GM23338 (cell line): ENCODE data around the gene CAPN9. TPM values are rescaled to one million over a fixed set of nuclear protein-coding genes. Genes with fewer than 3 reads are reported as not detected.

Experiments used
- ATAC-seq: fragments of 200-7000 bp; cut with Tn5 transposase; 3 replicates; pipeline ENCODE4 v1.9.1; 2020
- DNase-seq: peaks from one replicate; pipeline ENCODE4 v3.0.0-alpha.2; 2015; ENCODE audit warnings: low spot score
- H2AFZ ChIP-seq: fragments of 200-600 bp; sonication (generic); 2 replicates; pipeline ENCODE4 v1.8.0; 2016; ENCODE audit warnings: antibody characterized with exemption, mild to moderate bottlenecking, moderate library complexity
- H3F3A ChIP-seq: fragments of 200-600 bp; sonication (generic); replicated peaks from 2 replicates; pipeline ENCODE4 v1.8.0; 2017; ENCODE audit warnings: antibody characterized with exemption, mixed run types, low read depth
- H3K27ac ChIP-seq: fragments of 200-600 bp; sonication (generic); 2 replicates; pipeline ENCODE4 v1.6.1; 2016; ENCODE audit warnings: low read depth
- H3K27me3 ChIP-seq: fragments of 200-600 bp; sonication (generic); 2 replicates; pipeline ENCODE4 v1.8.0; 2016; ENCODE audit warnings: mild to moderate bottlenecking, mixed run types, moderate library complexity; ENCODE audit not compliant: insufficient read depth
- H3K36me3 ChIP-seq: fragments of 200-600 bp; sonication (generic); 2 replicates; pipeline ENCODE4 v1.8.0; 2016; ENCODE audit warnings: mild to moderate bottlenecking; ENCODE audit not compliant: insufficient read depth
- H3K4me1 ChIP-seq: fragments of 200-600 bp; sonication (generic); 2 replicates; pipeline ENCODE4 v1.8.0; 2016; ENCODE audit warnings: mild to moderate bottlenecking, moderate library complexity; ENCODE audit not compliant: insufficient read depth
- H3K4me2 ChIP-seq: fragments of 200-600 bp; sonication (generic); 2 replicates; pipeline ENCODE4 v1.7.1; 2017; ENCODE audit warnings: mixed run types
- H3K4me3 ChIP-seq: fragments of 200-600 bp; sonication (generic); 2 replicates; pipeline ENCODE4 v1.6.1; 2016; ENCODE audit warnings: mixed run types
- H3K79me2 ChIP-seq: fragments of 200-600 bp; sonication (generic); replicated peaks from 2 replicates; pipeline ENCODE4 v1.8.0; 2017; ENCODE audit warnings: mild to moderate bottlenecking; ENCODE audit not compliant: insufficient read depth
- H3K9me2 ChIP-seq: fragments of 200-600 bp; sonication (generic); 2 replicates; pipeline ENCODE4 v1.8.0; 2017; ENCODE audit not compliant: insufficient read depth
- H4K20me1 ChIP-seq: fragments of 200-600 bp; sonication (generic); replicated peaks from 2 replicates; pipeline ENCODE4 v1.8.0; 2017; ENCODE audit warnings: mild to moderate bottlenecking; ENCODE audit not compliant: insufficient read depth
- H3K27ac Mint-ChIP-seq: 2 replicates; pipeline ENCODE4 v1.8.0; 2020; ENCODE audit warnings: inconsistent platforms, mild to moderate bottlenecking, moderate library complexity, mixed read lengths
- H3K27me3 Mint-ChIP-seq: 3 replicates; pipeline ENCODE4 v1.8.0; 2022; ENCODE audit warnings: low read depth, mild to moderate bottlenecking, moderate library complexity, mixed read lengths, inconsistent platforms; ENCODE audit not compliant: insufficient read depth, poor library complexity
- H3K36me3 Mint-ChIP-seq: 3 replicates; pipeline ENCODE4 v1.8.0; 2021; ENCODE audit warnings: low read depth, mild to moderate bottlenecking, inconsistent platforms, moderate library complexity, mixed read lengths
- H3K4me1 Mint-ChIP-seq: 3 replicates; pipeline ENCODE4 v1.8.0; 2020; ENCODE audit warnings: mild to moderate bottlenecking, inconsistent platforms, mixed read lengths
- H3K4me3 Mint-ChIP-seq: 3 replicates; pipeline ENCODE4 v1.8.0; 2021; ENCODE audit warnings: moderate library complexity, mild to moderate bottlenecking, inconsistent platforms, mixed read lengths
- H3K9me3 Mint-ChIP-seq: 3 replicates; pipeline ENCODE4 v1.8.0; 2020; ENCODE audit warnings: moderate library complexity, mild to moderate bottlenecking, inconsistent platforms, mixed read lengths
- CREB1 ChIP-seq: fragments of 250-450 bp; sonication (Bioruptor Pico); IDR thresholded peaks from 2 replicates; pipeline ENCODE4 v1.5.0; 2020; ENCODE audit warnings: low read depth, mild to moderate bottlenecking, moderate library complexity
- EZH2 ChIP-seq: fragments of 200-600 bp; sonication (generic); IDR thresholded peaks from one replicate; pipeline ENCODE4 v1.8.0; 2017; ENCODE audit warnings: antibody characterized with exemption, mild to moderate bottlenecking, low read depth; ENCODE audit not compliant: unreplicated experiment
- EZH2phosphoT487 ChIP-seq: fragments of 200-600 bp; sonication (generic); IDR thresholded peaks from one replicate; pipeline ENCODE4 v1.8.1; 2018; ENCODE audit warnings: antibody characterized with exemption; ENCODE audit not compliant: unreplicated experiment
- NANOG ChIP-seq: IDR thresholded peaks from 2 replicates; pipeline ENCODE4 v1.6.1; 2016; ENCODE audit warnings: antibody characterized with exemption, borderline replicate concordance
- STAT1 ChIP-seq: IDR thresholded peaks from one replicate; pipeline ENCODE4 v1.6.1; 2016; ENCODE audit warnings: antibody characterized with exemption; ENCODE audit not compliant: unreplicated experiment
- ZNF114 ChIP-seq: fragments of 250-450 bp; sonication (Bioruptor Pico); IDR thresholded peaks from 2 replicates; pipeline ENCODE4 v1.5.0; 2020; ENCODE audit warnings: mild to moderate bottlenecking, moderate library complexity
- ZNF331 ChIP-seq: fragments of 250-450 bp; sonication (Bioruptor Pico); IDR thresholded peaks from 2 replicates; pipeline ENCODE4 v1.5.0; 2020; ENCODE audit warnings: low read depth, mild to moderate bottlenecking, moderate library complexity
- polyA plus RNA-seq: library from polyadenylated mRNA; unstranded; fragments of >200 nt; fragmentation: Nextera tagmentation; extraction: Ambion mirVana; gene quantifications from 2 replicates; pipeline ENCODE4 v1.2.1, GENCODE V29; 2016
- total RNA-seq: library from RNA; depleted of rRNA; stranded (reverse); fragments of >200 nt; shearing (Covaris generic); gene quantifications from 2 replicates; pipeline ENCODE4 v1.2.3, GENCODE V29; 2014
- TF ChIP-seq, protein P1 (sequence below): IDR thresholded peaks from one replicate; pipeline ENCODE4 v1.6.1; 2018; ENCODE audit warnings: antibody characterized with exemption; ENCODE audit not compliant: unreplicated experiment
- TF ChIP-seq, protein P2 (sequence below): fragments of 250-450 bp; sonication (Bioruptor Pico); IDR thresholded peaks from 2 replicates; pipeline ENCODE4 v1.5.0; 2020; ENCODE audit warnings: mild to moderate bottlenecking, moderate library complexity
- TF ChIP-seq, protein P3 (sequence below), 2 experiments: fragments of 200-600 bp in 1 of 2; sonication (generic) in 1 of 2; conservative IDR thresholded peaks; 2 replicates each; pipeline versions ENCODE4 v1.5.1 to v1.6.1; 2016 to 2017; ENCODE audit warnings: antibody characterized with exemption in 2 of 2, low read depth in 2 of 2, mild to moderate bottlenecking in 2 of 2, moderate library complexity in 1 of 2
- TF ChIP-seq, protein P4 (sequence below): IDR thresholded peaks from 2 replicates; pipeline ENCODE4 v1.6.1; 2016; ENCODE audit warnings: antibody characterized with exemption

CAPN9 gene
- total and polyA plus RNA-seq, 2 experiments from 2014 or later, result 0.07 TPM; not detected in 1

DNA sequence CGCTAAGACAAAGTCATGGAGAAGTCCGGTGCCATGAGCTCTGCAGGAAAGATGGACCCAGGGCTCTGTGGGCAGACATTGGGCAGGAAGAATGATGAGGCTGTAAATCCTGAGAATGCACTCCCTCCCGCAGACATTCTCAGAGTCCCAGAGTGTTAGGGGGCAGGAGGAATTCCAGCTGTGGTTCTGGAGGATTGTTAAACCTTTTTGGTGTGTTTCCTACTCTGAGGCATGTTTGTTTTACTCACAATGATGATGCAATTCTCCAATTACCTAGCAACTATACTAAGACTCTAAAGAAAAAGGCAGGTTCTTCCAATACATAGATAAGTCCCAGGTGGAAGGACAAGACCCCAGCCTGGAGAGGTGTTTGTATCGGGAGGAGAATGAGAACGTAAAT is 2.8 kb upstream of the CAPN9 start:
- no peaks in the 10 kb centered on the region for H3K9me2 ChIP-seq
- Mint-ChIP-seq H3K4me3 (no peak overlapping the region), H3K9me3 (no peaks in the 10 kb centered on the region), H3K27me3 (peaks cover 9% of the 10 kb centered on the region), H3K4me1 (peaks cover 25% of the 10 kb centered on the region; the same call in 2 of the 3 replicates), H3K36me3 (no peaks in the 10 kb centered on the region), H3K27ac (no peak overlapping the region; the same call in 1 of the 2 replicates)
- ATAC-seq (no peak), DNase-seq (no peak)
- no peak overlapping the region for H3K27ac ChIP-seq
- H2AFZ ChIP-seq, result no peak overlapping the region
- H3K36me3 ChIP-seq, result no peaks in the 10 kb centered on the region
- no peaks in the 10 kb centered on the region for H3K27me3 ChIP-seq
- no peaks in the 10 kb centered on the region for H4K20me1 ChIP-seq
- peaks cover 3% of the 10 kb centered on the region; the same call in 1 of the 2 replicates for H3K4me1 ChIP-seq
- H3F3A ChIP-seq, result no peaks in the 10 kb centered on the region
- H3K79me2 ChIP-seq, result no peaks in the 10 kb centered on the region
- TF ChIP-seq STAT1, result no peak
- TF ChIP-seq ZNF331 (CRISPR knock-in tag), result no peak
- TF ChIP-seq, protein P1, sequence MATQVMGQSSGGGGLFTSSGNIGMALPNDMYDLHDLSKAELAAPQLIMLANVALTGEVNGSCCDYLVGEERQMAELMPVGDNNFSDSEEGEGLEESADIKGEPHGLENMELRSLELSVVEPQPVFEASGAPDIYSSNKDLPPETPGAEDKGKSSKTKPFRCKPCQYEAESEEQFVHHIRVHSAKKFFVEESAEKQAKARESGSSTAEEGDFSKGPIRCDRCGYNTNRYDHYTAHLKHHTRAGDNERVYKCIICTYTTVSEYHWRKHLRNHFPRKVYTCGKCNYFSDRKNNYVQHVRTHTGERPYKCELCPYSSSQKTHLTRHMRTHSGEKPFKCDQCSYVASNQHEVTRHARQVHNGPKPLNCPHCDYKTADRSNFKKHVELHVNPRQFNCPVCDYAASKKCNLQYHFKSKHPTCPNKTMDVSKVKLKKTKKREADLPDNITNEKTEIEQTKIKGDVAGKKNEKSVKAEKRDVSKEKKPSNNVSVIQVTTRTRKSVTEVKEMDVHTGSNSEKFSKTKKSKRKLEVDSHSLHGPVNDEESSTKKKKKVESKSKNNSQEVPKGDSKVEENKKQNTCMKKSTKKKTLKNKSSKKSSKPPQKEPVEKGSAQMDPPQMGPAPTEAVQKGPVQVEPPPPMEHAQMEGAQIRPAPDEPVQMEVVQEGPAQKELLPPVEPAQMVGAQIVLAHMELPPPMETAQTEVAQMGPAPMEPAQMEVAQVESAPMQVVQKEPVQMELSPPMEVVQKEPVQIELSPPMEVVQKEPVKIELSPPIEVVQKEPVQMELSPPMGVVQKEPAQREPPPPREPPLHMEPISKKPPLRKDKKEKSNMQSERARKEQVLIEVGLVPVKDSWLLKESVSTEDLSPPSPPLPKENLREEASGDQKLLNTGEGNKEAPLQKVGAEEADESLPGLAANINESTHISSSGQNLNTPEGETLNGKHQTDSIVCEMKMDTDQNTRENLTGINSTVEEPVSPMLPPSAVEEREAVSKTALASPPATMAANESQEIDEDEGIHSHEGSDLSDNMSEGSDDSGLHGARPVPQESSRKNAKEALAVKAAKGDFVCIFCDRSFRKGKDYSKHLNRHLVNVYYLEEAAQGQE, result no peak
- TF ChIP-seq, protein P2, sequence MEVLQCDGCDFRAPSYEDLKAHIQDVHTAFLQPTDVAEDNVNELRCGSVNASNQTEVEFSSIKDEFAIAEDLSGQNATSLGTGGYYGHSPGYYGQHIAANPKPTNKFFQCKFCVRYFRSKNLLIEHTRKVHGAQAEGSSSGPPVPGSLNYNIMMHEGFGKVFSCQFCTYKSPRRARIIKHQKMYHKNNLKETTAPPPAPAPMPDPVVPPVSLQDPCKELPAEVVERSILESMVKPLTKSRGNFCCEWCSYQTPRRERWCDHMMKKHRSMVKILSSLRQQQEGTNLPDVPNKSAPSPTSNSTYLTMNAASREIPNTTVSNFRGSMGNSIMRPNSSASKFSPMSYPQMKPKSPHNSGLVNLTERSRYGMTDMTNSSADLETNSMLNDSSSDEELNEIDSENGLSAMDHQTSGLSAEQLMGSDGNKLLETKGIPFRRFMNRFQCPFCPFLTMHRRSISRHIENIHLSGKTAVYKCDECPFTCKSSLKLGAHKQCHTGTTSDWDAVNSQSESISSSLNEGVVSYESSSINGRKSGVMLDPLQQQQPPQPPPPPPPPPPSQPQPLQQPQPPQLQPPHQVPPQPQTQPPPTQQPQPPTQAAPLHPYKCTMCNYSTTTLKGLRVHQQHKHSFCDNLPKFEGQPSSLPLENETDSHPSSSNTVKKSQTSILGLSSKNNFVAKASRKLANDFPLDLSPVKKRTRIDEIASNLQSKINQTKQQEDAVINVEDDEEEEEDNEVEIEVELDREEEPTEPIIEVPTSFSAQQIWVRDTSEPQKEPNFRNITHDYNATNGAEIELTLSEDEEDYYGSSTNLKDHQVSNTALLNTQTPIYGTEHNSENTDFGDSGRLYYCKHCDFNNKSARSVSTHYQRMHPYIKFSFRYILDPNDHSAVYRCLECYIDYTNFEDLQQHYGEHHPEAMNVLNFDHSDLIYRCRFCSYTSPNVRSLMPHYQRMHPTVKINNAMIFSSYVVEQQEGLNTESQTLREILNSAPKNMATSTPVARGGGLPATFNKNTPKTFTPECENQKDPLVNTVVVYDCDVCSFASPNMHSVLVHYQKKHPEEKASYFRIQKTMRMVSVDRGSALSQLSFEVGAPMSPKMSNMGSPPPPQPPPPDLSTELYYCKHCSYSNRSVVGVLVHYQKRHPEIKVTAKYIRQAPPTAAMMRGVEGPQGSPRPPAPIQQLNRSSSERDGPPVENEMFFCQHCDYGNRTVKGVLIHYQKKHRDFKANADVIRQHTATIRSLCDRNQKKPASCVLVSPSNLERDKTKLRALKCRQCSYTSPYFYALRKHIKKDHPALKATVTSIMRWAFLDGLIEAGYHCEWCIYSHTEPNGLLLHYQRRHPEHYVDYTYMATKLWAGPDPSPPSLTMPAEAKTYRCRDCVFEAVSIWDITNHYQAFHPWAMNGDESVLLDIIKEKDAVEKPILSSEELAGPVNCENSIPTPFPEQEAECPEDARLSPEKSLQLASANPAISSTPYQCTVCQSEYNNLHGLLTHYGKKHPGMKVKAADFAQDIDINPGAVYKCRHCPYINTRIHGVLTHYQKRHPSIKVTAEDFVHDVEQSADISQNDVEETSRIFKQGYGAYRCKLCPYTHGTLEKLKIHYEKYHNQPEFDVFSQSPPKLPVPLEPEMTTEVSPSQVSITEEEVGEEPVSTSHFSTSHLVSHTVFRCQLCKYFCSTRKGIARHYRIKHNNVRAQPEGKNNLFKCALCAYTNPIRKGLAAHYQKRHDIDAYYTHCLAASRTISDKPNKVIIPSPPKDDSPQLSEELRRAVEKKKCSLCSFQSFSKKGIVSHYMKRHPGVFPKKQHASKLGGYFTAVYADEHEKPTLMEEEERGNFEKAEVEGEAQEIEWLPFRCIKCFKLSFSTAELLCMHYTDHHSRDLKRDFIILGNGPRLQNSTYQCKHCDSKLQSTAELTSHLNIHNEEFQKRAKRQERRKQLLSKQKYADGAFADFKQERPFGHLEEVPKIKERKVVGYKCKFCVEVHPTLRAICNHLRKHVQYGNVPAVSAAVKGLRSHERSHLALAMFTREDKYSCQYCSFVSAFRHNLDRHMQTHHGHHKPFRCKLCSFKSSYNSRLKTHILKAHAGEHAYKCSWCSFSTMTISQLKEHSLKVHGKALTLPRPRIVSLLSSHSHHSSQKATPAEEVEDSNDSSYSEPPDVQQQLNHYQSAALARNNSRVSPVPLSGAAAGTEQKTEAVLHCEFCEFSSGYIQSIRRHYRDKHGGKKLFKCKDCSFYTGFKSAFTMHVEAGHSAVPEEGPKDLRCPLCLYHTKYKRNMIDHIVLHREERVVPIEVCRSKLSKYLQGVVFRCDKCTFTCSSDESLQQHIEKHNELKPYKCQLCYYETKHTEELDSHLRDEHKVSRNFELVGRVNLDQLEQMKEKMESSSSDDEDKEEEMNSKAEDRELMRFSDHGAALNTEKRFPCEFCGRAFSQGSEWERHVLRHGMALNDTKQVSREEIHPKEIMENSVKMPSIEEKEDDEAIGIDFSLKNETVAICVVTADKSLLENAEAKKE (CRISPR knock-in tag), result no peak
- no peak for TF ChIP-seq ZNF114 (CRISPR knock-in tag)
- TF ChIP-seq CREB1, result no peak
- TF ChIP-seq, protein P3, sequence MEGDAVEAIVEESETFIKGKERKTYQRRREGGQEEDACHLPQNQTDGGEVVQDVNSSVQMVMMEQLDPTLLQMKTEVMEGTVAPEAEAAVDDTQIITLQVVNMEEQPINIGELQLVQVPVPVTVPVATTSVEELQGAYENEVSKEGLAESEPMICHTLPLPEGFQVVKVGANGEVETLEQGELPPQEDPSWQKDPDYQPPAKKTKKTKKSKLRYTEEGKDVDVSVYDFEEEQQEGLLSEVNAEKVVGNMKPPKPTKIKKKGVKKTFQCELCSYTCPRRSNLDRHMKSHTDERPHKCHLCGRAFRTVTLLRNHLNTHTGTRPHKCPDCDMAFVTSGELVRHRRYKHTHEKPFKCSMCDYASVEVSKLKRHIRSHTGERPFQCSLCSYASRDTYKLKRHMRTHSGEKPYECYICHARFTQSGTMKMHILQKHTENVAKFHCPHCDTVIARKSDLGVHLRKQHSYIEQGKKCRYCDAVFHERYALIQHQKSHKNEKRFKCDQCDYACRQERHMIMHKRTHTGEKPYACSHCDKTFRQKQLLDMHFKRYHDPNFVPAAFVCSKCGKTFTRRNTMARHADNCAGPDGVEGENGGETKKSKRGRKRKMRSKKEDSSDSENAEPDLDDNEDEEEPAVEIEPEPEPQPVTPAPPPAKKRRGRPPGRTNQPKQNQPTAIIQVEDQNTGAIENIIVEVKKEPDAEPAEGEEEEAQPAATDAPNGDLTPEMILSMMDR (conservative IDR thresholded peaks at IDR 0.05; ENCODE audit: low read depth in 2 of 2), result no peak
- no peak for TF ChIP-seq EZH2phosphoT487
- TF ChIP-seq NANOG, result no peak
- TF ChIP-seq, protein P4, sequence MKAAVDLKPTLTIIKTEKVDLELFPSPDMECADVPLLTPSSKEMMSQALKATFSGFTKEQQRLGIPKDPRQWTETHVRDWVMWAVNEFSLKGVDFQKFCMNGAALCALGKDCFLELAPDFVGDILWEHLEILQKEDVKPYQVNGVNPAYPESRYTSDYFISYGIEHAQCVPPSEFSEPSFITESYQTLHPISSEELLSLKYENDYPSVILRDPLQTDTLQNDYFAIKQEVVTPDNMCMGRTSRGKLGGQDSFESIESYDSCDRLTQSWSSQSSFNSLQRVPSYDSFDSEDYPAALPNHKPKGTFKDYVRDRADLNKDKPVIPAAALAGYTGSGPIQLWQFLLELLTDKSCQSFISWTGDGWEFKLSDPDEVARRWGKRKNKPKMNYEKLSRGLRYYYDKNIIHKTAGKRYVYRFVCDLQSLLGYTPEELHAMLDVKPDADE, result no peak
- TF ChIP-seq EZH2, result no peak
- no peak overlapping the region for H3K4me3 ChIP-seq
- no peak overlapping the region for H3K4me2 ChIP-seq
